Sigmoid colon (tissue), 7 donors: ENCODE data around the gene CEP83. TPM values are rescaled to one million over a fixed set of nuclear protein-coding genes. Genes with fewer than 3 reads are reported as not detected.

Source experiments
- DNase-seq: peaks from one replicate; pipeline ENCODE4 v3.0.0-alpha.2; 2019
- H3K27ac ChIP-seq, 4 donors: fragments of 200-600 bp; sonication (generic); one replicate each; pipeline ENCODE4 v1.5.1; 2016 to 2019; ENCODE audit warnings: mild to moderate bottlenecking in 1 of 4
- H3K27me3 ChIP-seq, 3 donors: fragments of 200-600 bp; sonication (generic); one replicate each; pipeline ENCODE4 v1.5.1; 2019; ENCODE audit warnings: mild to moderate bottlenecking in 1 of 3
- H3K36me3 ChIP-seq, 4 donors: fragments of 200-600 bp; sonication (generic); one replicate each; pipeline ENCODE4 v1.5.1; 2016 to 2019
- H3K4me1 ChIP-seq, 4 donors: fragments of 200-600 bp; sonication (generic); one replicate each; pipeline ENCODE4 v1.5.1; 2017 to 2019
- H3K4me3 ChIP-seq, 4 donors: fragments of 200-600 bp; sonication (generic); one replicate each; pipeline ENCODE4 v1.5.1; 2017 to 2019; ENCODE audit warnings: mild to moderate bottlenecking in 2 of 4, moderate library complexity in 1 of 4
- H3K9me3 ChIP-seq, 4 donors: fragments of 200-600 bp in 3 of 4; sonication (generic) in 3 of 4; one replicate each; pipeline versions ENCODE4 v1.5.1 to v1.6.1; 2013 to 2019
- EP300 ChIP-seq, 4 donors: sonication (generic); formaldehyde crosslinking; IDR thresholded peaks; one replicate each; pipeline ENCODE4 v1.6.1; 2017; ENCODE audit warnings: antibody characterized with exemption in 4 of 4
- POLR2A ChIP-seq, 2 donors: fragments of 450-650 bp; IDR thresholded peaks; one replicate each; pipeline ENCODE4 v1.6.1; 2016; ENCODE audit warnings: antibody characterized with exemption in 2 of 2, mild to moderate bottlenecking in 2 of 2, moderate library complexity in 2 of 2
- POLR2AphosphoS5 ChIP-seq, 4 donors: sonication (generic); formaldehyde crosslinking; IDR thresholded peaks; one replicate each; pipeline ENCODE4 v1.6.1; 2017; ENCODE audit warnings: antibody characterized with exemption in 4 of 4
- WGBS, 2 donors: extraction: QIAGEN DNeasy Blood & Tissue Kit; methylation state at CpG; one replicate each; pipeline ENCODE4 v1.1.7; 2013; 5-methylcytosine and 5-hydroxymethylcytosine counted together
- intact Hi-C: fragments of 100-400 bp; cut with DNase I; formaldehyde crosslinking; loops from one replicate; pipeline ENCODE4 v1.15.1; 2023
- polyA plus RNA-seq, 3 donors: library from polyadenylated mRNA; stranded (reverse); fragments of 200-250 nt; gene quantifications; one replicate each; pipeline ENCODE4 v1.2.3, GENCODE V29; 2013
- total RNA-seq, 4 donors: library from RNA; depleted of rRNA; stranded (reverse); fragments of >200 nt; gene quantifications; one replicate each; pipeline ENCODE4 v1.1.0, GENCODE V29; 2016
- TF ChIP-seq, protein P1 (sequence below), 4 experiments: fragments of 450-650 bp in 3 of 4; fragments of 200-600 bp in 1 of 4; IDR thresholded peaks; one replicate each; pipeline ENCODE4 v1.5.1; 2016 to 2019; ENCODE audit warnings: antibody characterized with exemption in 4 of 4, mild to moderate bottlenecking in 3 of 4, moderate library complexity in 2 of 4
- donor health status: healthy with polysubstance abuse.
- donor health status: Bipolar disorder and iron deficiency.
- donor health status: healthy.

CEP83 gene
- total and polyA plus RNA-seq, 7 donors = 4.4 to 23.5 (median 7.9) TPM

GRCh38 chr12:94263905-94264561 lies 195.6 kb downstream of the CEP83 start:
- no peaks in the 10 kb centered on the region for H3K27me3 ChIP-seq
- no peak overlapping the region for H3K4me3 ChIP-seq
- WGBS, 2 donors = 85 to 92% methylated on average over 20 of the region's 20 CpGs
- peaks cover 0 to 28% (median 23%) of the 10 kb centered on the region in 4 donors for H3K4me1 ChIP-seq
- no peaks in the 10 kb centered on the region for H3K36me3 ChIP-seq
- peak overlapping the region in 1 of 4 donors; percentile 85 for H3K27ac ChIP-seq
- TF ChIP-seq EP300 (IDR thresholded peaks at IDR 0.05) (no peak), POLR2AphosphoS5 (IDR thresholded peaks at IDR 0.05) (no peak), POLR2A (IDR thresholded peaks at IDR 0.05) (no peak)
- TF ChIP-seq, protein P1, sequence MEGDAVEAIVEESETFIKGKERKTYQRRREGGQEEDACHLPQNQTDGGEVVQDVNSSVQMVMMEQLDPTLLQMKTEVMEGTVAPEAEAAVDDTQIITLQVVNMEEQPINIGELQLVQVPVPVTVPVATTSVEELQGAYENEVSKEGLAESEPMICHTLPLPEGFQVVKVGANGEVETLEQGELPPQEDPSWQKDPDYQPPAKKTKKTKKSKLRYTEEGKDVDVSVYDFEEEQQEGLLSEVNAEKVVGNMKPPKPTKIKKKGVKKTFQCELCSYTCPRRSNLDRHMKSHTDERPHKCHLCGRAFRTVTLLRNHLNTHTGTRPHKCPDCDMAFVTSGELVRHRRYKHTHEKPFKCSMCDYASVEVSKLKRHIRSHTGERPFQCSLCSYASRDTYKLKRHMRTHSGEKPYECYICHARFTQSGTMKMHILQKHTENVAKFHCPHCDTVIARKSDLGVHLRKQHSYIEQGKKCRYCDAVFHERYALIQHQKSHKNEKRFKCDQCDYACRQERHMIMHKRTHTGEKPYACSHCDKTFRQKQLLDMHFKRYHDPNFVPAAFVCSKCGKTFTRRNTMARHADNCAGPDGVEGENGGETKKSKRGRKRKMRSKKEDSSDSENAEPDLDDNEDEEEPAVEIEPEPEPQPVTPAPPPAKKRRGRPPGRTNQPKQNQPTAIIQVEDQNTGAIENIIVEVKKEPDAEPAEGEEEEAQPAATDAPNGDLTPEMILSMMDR (IDR thresholded peaks at IDR 0.05) = no peak
- no peak for DNase-seq
- intact Hi-C loops = loop anchor here (2.0 to 5.0 kb wide), 2 partner anchors 117 to 197 kb away; partner anchors contain the start of gene PLXNC1
- no peaks in the 10 kb centered on the region for H3K9me3 ChIP-seq

DNA sequence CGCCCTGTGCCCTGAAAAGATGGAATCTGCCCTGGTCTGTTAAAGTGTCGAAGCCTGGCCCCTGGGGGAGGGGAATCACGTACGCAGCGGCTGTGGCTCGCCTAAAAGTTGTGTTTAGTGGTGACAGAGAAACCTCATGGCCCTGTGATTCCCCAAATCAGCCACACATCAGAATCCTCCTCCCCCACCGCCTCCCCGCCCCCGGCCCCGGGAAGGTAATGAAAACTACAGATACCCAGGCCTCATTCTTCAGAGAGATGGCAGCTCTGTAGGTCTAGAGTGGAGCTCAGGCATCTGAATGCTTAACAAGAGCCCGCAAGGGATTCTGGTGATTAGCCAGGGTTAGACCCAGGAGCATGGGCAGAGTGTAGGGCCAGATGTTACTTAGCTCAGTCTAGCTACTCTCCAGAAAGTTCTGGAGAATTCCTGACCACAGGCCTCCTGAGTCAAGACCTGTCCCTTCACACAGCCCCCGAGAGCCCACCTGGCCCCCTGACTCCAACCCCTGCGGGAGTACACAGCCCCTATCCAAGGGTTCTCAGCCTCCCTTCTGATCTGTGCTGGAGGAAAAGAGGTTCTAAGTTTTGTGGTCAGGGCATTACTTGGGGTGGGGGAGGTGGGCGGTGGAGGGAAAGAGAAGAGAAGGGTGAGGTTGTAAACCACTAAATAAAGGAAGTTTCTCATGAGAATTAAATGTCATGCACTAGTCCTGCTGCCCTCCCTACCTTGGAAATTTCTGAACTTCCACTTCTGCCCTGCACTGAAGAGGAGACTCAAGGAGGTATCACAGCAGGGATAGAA lies 196.5 kb downstream of the CEP83 start:
- TF ChIP-seq POLR2AphosphoS5 (IDR thresholded peaks at IDR 0.05) (no peak), EP300 (IDR thresholded peaks at IDR 0.05) (no peak), POLR2A (IDR thresholded peaks at IDR 0.05) (no peak)
- TF ChIP-seq, protein P1 (IDR thresholded peaks at IDR 0.05) = no peak
- intact Hi-C loops = loop anchor here (2.0 to 5.0 kb wide), 2 partner anchors 116 to 198 kb away; partner anchors contain the start of gene PLXNC1
- Histone ChIP-seq H3K27ac (peak overlapping the region; percentile 82 to 85 (median 84)), H3K36me3 (no peaks in the 10 kb centered on the region), H3K4me1 (peaks cover 0 to 28% (median 23%) of the 10 kb centered on the region in 4 donors), H3K4me3 (peak overlapping the region; percentile 42 to 59 (median 51)), H3K9me3 (no peaks in the 10 kb centered on the region), H3K27me3 (no peaks in the 10 kb centered on the region)
- DNase-seq = no peak
- 53 to 63% methylated on average over 14 of the region's 14 CpGs for WGBS, 2 donors

- peak overlapping the region; percentile 42 to 59 (median 51) for H3K4me3 ChIP-seq
- TF ChIP-seq POLR2A (IDR thresholded peaks at IDR 0.05) (no peak), POLR2AphosphoS5 (IDR thresholded peaks at IDR 0.05) (peak; percentile 78 to 88 (median 86)), EP300 (IDR thresholded peaks at IDR 0.05) (peak in 2 of 4 donors; percentile 51 to 83)
- TF ChIP-seq, protein P1 (IDR thresholded peaks at IDR 0.05) = no peak
- H3K4me1 ChIP-seq = peaks cover 0 to 28% (median 23%) of the 10 kb centered on the region in 4 donors
- DNase-seq = peak; percentile 95
- no peaks in the 10 kb centered on the region for H3K36me3 ChIP-seq
- 28 to 30% methylated on average over 17 of the region's 17 CpGs for WGBS, 2 donors
- H3K27me3 ChIP-seq = no peaks in the 10 kb centered on the region
- no peaks in the 10 kb centered on the region for H3K9me3 ChIP-seq
- intact Hi-C loops = loop anchor here (2.0 to 5.0 kb wide), 2 partner anchors 115 to 198 kb away; partner anchors contain the start of gene PLXNC1
- H3K27ac ChIP-seq = peak overlapping the region; percentile 82 to 85 (median 84)
These were observed 197.2 kb downstream of the CEP83 start for GRCh38 chr12:94262228-94263010.

DNA sequence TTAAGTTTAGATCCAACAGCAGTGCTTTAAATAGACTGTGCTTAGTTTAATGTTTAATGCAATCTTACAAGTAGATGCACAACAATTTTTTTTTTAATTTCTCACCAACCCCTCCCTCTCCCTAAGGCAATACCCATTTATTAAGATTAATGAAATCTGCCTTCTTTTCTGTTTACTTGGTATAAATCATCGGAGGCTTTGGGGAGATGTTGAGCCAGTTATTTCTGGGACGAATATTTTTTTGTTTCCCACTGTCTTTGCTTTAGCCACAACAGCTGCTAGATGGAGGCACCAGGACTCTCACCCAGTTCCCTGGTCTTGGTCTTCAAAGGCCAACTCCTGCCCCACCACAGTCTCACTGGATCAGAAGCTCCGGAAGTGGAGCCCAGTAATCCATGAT lies 197.9 kb downstream of the CEP83 start:
- Histone ChIP-seq H3K4me3 (peak overlapping the region; percentile 42 to 59 (median 51)), H3K4me1 (peaks cover 0 to 28% (median 23%) of the 10 kb centered on the region in 4 donors)

More for the DNA sequence above, 197.9 kb downstream of the CEP83 start:
- WGBS, 2 donors = 69 to 73% methylated on average over 3 of the region's 3 CpGs
- intact Hi-C loops = loop anchor here (2.0 to 5.0 kb wide), 2 partner anchors 114 to 199 kb away; partner anchors contain the start of gene PLXNC1
- no peak for DNase-seq
- no peaks in the 10 kb centered on the region for H3K36me3 ChIP-seq
- no peaks in the 10 kb centered on the region for H3K9me3 ChIP-seq
- TF ChIP-seq POLR2A (IDR thresholded peaks at IDR 0.05) = no peak
- peak overlapping the region; percentile 82 to 85 (median 84) for H3K27ac ChIP-seq
- H3K27me3 ChIP-seq = no peaks in the 10 kb centered on the region
